ENCODE results near the gene CTNNA2.

DNA sequence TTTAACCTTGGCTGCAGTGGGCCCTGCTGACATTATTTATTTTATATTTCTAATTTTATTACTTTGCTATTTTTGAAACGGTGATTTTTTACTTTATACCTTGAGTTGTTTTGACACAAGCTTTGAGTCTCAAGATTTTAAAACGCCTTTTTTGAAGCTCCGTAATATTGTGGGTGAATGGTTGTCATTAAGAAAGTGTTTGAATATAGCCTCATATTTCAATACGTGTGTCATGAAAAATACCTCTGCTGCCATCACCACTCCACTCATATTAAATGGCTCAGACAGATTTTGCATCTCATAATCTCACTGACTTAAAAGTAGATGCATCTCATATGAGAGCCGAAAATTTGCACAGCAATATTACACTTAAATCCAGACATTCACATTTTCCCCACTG is 106.6 kb downstream of the CTNNA2 start:
- TF ChIP-seq FOXP2 (optimal IDR thresholded peaks at IDR 0.05; ENCODE audit: borderline replicate concordance, extremely low read depth, extremely low read length, insufficient read depth) (no peak), SIN3A (IDR thresholded peaks at IDR 0.05; ENCODE audit: borderline replicate concordance, insufficient read depth, low read length) (no peak), TAF1 (IDR thresholded peaks at IDR 0.05; ENCODE audit: borderline replicate concordance, insufficient read depth, low read length) (no peak), POLR2AphosphoS5 (IDR thresholded peaks at IDR 0.05; ENCODE audit: low read depth, low read length) (no peak)
- TF ChIP-seq, protein P1, sequence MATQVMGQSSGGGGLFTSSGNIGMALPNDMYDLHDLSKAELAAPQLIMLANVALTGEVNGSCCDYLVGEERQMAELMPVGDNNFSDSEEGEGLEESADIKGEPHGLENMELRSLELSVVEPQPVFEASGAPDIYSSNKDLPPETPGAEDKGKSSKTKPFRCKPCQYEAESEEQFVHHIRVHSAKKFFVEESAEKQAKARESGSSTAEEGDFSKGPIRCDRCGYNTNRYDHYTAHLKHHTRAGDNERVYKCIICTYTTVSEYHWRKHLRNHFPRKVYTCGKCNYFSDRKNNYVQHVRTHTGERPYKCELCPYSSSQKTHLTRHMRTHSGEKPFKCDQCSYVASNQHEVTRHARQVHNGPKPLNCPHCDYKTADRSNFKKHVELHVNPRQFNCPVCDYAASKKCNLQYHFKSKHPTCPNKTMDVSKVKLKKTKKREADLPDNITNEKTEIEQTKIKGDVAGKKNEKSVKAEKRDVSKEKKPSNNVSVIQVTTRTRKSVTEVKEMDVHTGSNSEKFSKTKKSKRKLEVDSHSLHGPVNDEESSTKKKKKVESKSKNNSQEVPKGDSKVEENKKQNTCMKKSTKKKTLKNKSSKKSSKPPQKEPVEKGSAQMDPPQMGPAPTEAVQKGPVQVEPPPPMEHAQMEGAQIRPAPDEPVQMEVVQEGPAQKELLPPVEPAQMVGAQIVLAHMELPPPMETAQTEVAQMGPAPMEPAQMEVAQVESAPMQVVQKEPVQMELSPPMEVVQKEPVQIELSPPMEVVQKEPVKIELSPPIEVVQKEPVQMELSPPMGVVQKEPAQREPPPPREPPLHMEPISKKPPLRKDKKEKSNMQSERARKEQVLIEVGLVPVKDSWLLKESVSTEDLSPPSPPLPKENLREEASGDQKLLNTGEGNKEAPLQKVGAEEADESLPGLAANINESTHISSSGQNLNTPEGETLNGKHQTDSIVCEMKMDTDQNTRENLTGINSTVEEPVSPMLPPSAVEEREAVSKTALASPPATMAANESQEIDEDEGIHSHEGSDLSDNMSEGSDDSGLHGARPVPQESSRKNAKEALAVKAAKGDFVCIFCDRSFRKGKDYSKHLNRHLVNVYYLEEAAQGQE (IDR thresholded peaks at IDR 0.05; ENCODE audit: insufficient read depth in 1 of 2, low read depth in 2 of 2, low read length in 2 of 2), result no peak
